ENCODE measurements around the gene MAP4K2. TPM values are rescaled to one million over a fixed set of nuclear protein-coding genes. Genes with fewer than 3 reads are reported as not detected.

Gene MAP4K2
- total and polyA plus RNA-seq, 2 of the 4 experiments (the other 2 are of a cell fraction) = 11.7 to 16.6 TPM

GRCh38 chr11:64844330-64845128 lies 41.5 kb upstream of the MAP4K2 start, which contains the start of gene CDC42BPG (continued):
- TF ChIP-seq, protein P1, sequence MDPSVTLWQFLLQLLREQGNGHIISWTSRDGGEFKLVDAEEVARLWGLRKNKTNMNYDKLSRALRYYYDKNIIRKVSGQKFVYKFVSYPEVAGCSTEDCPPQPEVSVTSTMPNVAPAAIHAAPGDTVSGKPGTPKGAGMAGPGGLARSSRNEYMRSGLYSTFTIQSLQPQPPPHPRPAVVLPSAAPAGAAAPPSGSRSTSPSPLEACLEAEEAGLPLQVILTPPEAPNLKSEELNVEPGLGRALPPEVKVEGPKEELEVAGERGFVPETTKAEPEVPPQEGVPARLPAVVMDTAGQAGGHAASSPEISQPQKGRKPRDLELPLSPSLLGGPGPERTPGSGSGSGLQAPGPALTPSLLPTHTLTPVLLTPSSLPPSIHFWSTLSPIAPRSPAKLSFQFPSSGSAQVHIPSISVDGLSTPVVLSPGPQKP (IDR thresholded peaks at IDR 0.05; ENCODE audit: borderline replicate concordance, low read depth, low read length) = no peak
- TF ChIP-seq NFE2L2 (IDR thresholded peaks at IDR 0.05; ENCODE audit: low read depth, low read length) = no peak
- TF ChIP-seq CHD1 (IDR thresholded peaks at IDR 0.05; ENCODE audit: low read depth, low read length) = no peak

All from IMR-90 (cell line).